GM19468 (cell line): ENCODE measurements around the gene EFCAB11.

Experiments
- ATAC-seq: cut with Tn5 transposase; IDR thresholded peaks from one replicate; pipeline ENCODE4 v1.9.1; 2021; ENCODE audit warnings: mild to moderate bottlenecking, moderate library complexity, moderate number of reproducible peaks; ENCODE audit not compliant: unreplicated experiment; ENCODE audit errors: extremely low read depth

Gene EFCAB11

DNA sequence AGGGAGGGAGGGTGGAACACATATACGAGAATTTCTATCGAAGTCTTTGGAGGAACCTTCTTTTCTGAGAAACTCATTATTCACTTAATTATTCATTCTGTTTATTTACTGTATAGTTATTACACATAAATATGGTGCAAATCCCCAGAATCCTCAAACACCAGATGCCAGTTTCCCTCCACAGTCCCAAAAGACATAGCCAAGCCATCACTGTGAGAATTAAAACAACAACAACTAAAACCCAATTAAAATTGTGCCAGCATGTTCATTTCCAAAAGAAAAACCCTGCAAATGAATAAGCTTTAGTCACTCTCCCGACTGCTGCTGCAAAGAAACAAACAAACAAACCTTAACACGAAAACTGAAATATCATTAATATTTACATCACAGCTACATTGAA is 173.5 kb downstream of the EFCAB11 start:
- ATAC-seq, result no peak

DNA sequence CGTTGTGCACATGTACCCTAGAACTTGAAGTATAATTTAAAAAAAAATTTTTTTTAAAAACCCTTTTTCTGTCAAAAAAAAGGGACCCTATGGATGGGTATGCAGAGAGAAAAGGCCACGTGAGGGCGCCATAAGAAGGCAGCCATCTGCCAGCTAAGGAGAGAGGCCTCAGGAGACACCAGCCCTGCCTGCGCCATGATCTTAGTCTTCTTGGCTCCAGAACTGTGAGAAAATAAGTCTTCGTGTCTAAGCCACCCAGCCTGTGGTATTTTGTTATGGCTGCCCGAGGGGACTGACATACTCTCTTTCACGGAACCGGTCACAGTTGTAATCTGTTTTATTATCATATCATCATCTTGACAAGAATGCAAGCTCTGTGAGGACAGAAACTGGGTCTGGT is 174.8 kb downstream of the EFCAB11 start:
- ATAC-seq, result no peak

DNA sequence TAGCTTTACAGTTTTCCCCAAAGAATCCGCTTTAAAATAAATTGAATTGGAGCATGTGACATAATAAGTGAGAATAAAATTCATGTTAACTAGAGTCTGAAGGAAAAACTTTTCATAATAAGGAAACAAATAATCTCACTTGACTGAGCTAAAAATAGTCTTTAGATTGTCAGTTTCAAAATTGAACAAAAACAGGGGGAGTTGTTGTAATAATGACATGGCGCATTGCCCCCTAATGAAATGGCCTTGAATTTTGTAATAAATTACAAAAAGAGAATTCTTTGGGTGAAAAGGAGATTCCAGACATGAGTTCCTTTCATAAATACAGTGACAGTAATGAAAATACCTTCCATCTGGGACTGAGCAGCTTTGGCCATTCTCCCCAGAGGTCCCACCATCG is 178.6 kb downstream of the EFCAB11 start:
- no peak for ATAC-seq

DNA sequence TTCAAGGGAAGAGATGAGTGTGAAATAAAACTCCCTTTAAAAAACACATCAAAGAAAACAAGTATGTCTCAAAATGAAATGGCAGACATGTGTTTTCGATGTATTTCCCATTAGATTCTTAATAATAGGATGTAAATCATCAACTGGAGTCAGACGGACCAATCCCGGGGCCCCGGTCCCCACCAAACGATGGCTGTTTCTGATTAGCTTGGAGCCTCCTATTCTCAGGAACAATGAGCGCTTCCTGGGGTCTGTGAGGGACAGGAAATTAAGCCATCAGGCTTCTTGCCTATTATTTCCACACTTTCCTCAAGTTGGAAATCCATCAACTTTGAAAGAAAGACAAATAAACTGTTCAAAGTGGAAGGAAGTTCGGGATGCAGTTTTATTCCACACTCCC is 179.4 kb downstream of the EFCAB11 start:
- ATAC-seq, result no peak

DNA sequence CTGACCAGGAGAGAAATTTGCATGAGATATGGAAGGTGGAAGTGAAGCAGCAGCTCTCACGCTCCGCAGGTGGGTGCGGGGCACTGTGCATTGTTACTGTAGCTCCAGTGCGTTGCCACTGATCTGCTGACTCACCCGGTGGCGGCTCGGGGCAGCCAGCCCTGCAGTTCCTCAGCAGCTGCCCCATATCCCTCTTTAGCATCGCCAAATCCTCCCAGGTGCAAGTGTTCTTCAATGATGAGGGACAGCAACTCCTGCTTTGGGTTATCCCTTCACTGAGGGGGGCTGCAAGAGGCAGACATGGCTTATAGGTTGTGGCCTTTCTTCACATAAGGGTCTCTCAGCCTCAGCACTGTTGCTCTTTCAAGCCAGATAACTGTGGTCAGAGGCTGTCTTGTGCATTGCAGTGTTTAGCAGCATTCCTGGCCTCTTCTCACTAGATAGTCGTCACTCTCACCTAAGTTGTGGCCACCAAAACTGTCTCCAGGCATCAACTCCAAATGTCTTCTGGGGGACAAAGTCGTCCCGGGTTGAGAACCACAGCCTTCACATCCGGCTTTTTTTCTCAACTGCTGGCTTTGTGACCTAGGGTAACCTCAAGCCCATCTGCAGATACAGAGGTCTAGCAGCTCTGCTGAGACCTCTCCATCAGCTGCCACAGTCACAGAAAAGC is 180.8 kb downstream of the EFCAB11 start:
- peak; percentile 81 for ATAC-seq

DNA sequence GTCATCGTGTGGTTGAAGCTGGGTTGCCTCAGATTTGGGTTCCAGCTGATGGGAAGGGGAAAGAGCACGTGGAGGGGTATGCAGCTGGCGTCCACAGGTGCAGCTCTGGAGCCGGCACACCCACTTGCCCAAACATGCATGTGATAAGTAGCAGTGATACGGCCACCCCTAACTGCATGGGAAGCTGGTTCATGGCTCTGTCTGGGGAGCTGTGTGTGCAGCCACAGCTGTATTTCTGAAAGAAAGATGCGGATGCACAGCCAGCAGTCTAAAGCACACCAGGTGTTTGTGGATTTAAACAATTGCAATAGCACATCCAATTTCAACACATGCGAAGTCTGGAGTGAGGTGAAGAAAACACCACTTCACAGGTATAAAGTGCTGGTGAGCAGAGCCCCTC is 181.4 kb downstream of the EFCAB11 start:
- ATAC-seq, result peak; percentile 14

DNA sequence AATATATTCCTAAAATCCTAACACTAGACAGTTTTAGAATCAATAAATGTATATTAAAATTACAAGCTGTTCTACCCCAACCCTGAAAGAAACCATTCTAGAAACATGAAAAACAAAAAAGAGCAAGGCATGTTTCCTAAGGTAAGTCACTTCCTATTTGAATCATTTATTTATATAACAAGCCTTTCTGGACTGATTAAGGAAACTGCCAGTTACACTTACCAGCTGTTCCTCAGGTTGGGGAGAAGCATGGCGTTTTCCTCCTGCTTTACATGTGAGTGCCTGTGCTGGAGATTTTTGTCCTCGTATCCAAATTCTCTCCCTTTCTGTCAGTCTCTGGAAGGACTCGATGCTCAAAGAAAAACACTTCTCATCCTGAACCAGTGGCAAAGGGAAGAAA is 183.3 kb downstream of the EFCAB11 start:
- ATAC-seq, result no peak

DNA sequence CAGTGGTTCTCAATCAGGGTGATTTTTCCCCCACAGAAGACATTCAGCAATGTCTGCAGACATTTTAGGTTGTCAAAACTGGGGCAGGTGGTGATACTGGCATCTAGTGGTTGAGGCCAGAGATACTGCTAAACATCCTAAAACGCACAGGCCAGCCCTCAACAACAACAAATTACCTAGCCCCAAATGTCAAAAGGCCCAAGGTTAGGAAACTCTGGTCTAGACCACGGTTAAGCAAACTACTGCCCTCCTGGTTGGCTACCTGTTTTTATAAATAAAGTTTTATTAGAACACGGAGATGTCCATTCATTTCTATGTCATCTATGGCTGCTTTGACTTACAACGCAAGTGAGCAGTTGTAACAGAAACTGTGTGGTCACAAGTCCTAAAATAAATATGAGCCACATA is 186.7 kb downstream of the EFCAB11 start:
- no peak for ATAC-seq

DNA sequence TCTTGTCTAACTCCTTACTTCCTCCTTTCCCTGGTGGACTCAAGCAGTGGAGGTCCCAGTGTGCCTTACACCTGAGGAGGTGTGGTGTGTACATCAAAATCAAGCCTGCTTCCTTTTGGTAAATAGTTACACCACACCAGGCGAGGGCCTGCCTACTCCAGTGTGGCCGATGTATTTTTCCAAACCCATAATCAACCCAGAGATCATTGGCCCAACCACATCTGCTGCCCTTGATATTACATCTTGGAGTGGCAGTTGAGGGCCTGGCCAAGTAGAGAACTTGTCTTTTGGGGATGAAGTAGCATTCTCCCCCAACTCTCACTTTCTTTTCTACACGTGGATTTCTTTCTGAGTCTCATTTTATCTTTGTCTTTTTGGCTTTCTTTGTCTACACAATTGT is 187.4 kb downstream of the EFCAB11 start:
- no peak for ATAC-seq

DNA sequence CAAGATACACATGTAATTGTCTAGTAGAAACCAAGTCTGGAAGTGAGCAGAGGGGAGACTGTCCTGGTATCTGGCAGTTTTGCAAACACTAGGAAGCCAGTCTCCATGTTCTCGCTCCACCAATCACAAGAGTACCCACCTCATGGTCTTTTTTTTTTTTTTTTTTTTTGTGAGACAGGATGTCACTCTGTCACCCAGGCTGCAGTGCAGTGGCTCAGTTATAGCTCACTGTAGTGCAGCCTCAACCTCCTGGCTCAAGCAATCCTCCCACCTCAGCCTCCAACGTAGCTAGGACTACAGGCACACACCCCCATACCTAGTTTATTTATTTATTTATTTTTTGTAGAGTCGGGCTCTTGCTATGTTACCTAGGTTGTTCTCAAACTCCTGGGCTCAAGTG is 189.2 kb downstream of the EFCAB11 start:
- ATAC-seq, result no peak

DNA sequence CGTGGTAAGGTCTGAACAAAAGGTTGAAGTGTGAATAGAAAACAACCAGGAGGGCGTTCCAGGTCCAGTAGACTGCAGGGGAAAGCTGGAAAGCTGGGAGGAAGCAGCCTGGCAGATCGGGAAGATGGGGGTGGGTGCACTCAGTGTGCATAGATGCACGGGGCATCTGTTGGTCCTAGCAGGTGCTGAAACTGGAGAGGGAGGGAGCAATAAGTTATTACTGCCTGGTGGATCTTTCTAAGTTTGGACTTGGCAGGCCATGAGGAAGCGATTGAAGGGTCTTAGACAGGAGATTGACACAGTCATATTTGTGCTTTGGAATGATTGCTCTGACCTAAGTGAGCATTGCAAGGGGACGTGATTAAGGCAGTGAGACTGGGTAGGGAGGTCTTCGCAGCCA is 194.4 kb downstream of the EFCAB11 start:
- ATAC-seq, result no peak

DNA sequence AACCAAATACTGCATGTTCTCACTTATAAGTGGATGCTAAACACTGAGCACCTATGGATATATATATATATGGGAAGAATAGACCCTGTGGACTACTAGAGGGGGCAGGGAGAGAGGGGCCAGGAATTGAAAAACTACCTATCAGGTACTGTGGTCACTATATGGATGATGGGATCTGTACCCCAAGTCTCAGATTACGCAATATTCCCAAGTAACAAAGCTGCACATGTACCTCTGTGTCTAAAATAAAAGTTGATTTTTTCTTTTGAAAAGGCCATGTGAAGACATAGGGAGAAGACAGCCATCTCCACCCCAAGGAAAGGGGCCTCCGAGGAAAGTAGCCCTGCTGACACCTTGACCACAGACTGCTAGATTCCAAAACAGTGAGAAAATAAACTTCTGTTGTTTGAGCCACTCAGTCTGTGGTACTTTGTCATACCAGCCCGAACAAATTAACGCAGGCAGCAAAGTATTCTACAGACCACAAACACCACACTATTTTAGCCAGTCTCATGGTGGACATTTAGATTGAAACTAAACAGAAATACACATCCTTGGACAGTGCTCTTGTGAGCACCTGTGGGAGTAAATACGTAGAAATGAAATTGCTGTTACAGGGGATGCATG is 197.1 kb downstream of the EFCAB11 start:
- ATAC-seq, result no peak

DNA sequence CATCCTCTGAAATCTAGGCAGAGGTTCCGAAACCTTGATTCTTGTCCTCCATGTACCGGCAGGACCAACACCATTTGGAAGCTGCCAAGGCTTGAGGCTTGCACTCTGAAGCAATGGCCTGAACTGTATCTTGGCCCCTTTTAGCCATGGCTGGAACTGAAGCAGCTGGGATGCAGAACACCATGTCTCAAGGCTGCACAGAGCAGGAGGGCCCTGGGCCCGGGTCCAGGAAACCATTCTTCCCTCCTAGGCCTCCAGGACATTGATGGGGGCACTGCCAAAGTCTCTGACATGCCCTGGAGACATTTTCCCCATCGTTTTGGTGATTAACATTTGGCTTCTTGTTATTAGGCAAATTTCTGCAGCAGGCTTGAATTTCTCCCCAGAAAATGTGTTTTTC is 198.7 kb downstream of the EFCAB11 start:
- no peak for ATAC-seq

DNA sequence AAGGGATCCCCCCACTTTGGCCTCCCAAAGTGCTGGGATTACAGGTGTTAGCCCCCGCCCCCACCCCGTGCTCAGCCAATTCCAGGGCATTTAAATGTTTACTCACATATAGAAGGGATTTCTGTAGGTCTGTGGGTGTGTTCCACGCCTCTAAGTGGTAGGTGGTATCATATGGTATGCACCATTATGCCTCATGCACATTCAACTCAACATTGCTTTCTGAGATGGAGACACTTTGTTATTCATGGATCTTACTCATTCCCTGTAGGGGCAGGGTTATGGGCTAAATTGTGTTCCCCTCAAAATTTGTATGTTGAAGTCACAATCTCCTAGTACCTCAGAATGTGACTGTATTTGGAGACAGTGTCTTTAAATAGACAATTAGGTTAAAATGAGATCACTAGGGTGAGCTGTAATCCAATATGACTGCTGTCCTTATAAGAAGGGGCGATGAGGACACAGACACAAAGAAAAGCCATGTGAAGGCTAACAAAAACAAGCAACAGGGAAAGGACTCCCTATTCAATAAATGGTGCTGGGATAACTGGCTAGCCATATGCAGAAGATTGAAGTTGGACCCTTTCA is 200.6 kb downstream of the EFCAB11 start:
- no peak for ATAC-seq

DNA sequence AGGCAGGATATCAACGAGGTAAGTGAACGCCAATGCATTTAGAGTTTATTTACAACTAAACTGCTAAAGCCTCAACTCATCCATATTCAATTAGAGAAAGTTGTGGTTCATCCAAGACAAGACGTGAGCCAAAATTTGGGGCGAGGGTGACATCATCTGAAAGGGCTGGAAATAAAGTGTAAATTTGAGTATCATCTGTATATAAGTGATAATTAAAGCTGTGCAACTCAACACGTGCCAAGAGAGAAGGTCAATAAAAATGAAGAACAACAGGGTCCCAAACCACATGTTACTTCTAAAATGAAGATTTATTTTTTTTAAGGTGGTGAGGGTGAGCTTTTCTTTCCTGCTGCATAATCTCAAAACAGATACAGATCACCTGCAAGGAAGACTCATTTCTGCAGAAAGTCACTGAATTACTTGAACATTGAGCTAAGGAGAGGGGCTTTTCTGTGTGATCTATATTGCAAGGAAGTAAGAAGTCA is 203.6 kb downstream of the EFCAB11 start:
- no peak for ATAC-seq

DNA sequence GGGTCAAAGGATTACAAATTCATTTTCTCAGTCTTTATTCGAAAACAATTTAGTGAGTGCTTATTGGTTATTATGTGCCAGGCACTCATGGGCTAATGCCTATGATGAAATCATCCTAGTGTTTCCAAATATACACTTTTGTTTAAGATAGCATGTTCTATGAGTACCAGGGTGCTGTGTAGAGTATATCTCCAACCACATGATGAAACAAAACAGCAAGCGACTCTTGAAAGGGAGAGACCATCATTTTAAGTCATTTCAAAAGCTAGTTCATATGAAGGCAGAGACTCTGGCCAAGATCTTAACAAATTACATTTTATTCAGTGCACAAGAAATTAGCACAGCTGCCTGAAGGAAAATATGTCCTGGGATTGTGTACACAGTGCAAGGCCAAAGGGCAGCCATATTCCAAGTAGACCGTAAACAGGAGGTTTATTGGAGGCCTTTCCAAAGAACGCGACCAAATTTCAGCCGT is 204.2 kb downstream of the EFCAB11 start:
- ATAC-seq, result no peak

DNA sequence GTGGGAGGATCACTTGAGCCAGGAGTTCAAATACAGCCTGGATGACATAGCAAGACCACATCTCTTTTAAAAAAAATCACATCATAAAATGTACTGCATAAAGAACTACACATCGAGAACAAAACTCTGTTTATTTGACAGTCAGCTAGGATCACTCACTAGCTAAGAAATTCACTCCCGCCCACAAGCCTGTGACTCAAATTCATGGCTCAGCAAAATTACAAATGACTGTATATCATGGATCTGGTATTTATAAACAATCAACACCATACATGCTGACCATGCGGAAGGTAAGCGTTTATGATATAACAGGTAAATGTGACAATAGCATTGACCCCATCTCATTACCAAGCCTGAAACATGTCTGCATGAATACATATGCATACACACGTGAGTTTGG is 206.5 kb downstream of the EFCAB11 start:
- no peak for ATAC-seq

DNA sequence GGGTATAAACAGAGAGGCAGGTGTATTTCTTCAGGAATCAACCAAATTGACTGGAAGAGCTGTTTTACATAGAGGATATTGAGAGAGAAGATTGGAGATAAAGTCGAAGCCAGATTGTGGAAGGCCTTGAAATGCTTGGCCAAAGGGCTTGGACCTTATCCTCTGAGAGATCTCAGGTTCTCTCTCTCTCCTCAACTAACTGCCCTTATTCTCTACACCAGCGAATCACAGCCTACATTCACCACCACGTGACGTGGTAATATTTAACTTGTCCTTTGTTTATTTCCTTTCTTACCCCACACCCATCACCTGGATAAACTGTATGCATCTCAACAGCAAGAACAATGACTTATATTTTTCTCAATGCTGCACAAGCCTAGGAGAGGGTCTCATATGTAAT is 207.4 kb downstream of the EFCAB11 start:
- ATAC-seq, result no peak

DNA sequence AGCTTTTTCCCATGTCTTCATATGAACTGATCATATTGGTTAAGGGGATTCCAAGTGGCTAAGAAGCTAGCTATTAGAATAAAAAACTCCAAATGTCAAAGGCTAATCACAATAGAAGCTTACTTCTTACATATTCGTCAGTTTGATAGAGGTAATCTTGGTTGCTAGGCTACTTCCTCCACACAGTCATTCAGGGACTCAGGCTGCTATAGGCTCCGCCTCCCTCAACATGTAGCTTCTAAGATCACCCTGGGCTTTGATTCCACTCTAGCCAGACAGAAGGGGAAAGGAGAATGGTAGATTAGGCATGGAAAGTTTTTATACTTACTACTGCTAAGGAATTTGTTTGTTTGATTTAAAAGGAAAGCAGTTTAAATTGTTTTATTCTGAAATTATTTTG is 207.9 kb downstream of the EFCAB11 start:
- ATAC-seq, result no peak

DNA sequence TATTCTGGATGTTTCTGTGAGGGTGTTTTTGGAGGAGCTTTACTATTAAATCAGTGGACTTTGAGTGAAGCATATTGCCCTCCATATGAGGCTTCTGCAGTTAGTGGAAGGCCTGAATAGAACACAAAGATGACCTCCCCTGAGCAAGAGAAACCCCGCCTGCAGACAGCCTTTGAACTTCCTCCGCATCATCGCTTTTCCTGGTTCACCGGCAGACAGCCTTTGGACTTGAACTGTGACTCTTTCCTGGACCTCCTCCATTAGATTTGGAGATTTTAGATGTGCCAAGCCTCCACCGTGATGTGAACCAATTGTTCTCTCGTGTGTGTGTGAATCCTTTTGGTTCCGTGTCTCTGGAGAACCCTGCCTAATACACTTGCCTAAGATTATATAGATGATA is 208.4 kb downstream of the EFCAB11 start:
- ATAC-seq, result no peak
